Transverse colon (tissue), 4 donors: ENCODE data around the gene APOL5. TPM values are rescaled to one million over a fixed set of nuclear protein-coding genes. Genes with fewer than 3 reads are reported as not detected.
"Not testable (repeated sequence)": the region's sequence is repeated elsewhere in the genome, so short reads cannot be mapped to it uniquely, and the experiment has no call there.

Experiments used
- DNase-seq: peaks from one replicate; pipeline ENCODE4 v3.0.0-alpha.2; 2019
- H3K27ac ChIP-seq, 4 donors: fragments of 200-600 bp; sonication (generic); 2 replicates each; pipeline ENCODE4 v1.5.1; 2016 to 2018; ENCODE audit warnings: inconsistent platforms in 4 of 4
- H3K27me3 ChIP-seq: fragments of 200-600 bp; sonication (generic); 2 replicates; pipeline ENCODE4 v1.5.1; 2017; ENCODE audit warnings: inconsistent platforms
- H3K36me3 ChIP-seq, 4 donors: fragments of 200-600 bp; sonication (generic); 2 replicates each; pipeline ENCODE4 v1.5.1; 2017 to 2019; ENCODE audit warnings: inconsistent platforms in 4 of 4
- H3K4me1 ChIP-seq, 4 donors: fragments of 200-600 bp; sonication (generic); 2 replicates each; pipeline ENCODE4 v1.5.1; 2017 to 2020; ENCODE audit warnings: inconsistent platforms in 4 of 4
- H3K4me3 ChIP-seq, 4 donors: fragments of 200-600 bp; sonication (generic); 1 replicate in 1 of 4; 2 replicates in 3 of 4; pipeline versions ENCODE4 v1.5.1 to v1.6.1; 2017 to 2019; ENCODE audit warnings: inconsistent platforms in 4 of 4
- H3K9me3 ChIP-seq, 2 donors: fragments of 200-600 bp; sonication (generic); 2 replicates each; pipeline ENCODE4 v1.5.1; 2017 to 2019; ENCODE audit warnings: inconsistent platforms in 2 of 2
- CTCF ChIP-seq, 5 experiments: fragments of 200-600 bp in 3 of 5; fragments of 450-650 bp in 2 of 5; sonication (generic) in 3 of 5; IDR thresholded peaks; 1 replicate in 2 of 5; 2 replicates in 3 of 5; pipeline ENCODE4 v1.5.1; 2016 to 2017; ENCODE audit warnings: antibody characterized with exemption in 5 of 5, inconsistent platforms in 3 of 5, mild to moderate bottlenecking in 2 of 5, moderate library complexity in 1 of 5
- EP300 ChIP-seq: sonication (generic); formaldehyde crosslinking; IDR thresholded peaks from one replicate; pipeline ENCODE4 v1.6.1; 2017; ENCODE audit warnings: antibody characterized with exemption, low read depth
- POLR2A ChIP-seq: fragments of 450-650 bp; IDR thresholded peaks from one replicate; pipeline ENCODE4 v1.6.1; 2016; ENCODE audit warnings: antibody characterized with exemption, mild to moderate bottlenecking, moderate library complexity
- POLR2AphosphoS5 ChIP-seq, 3 donors: sonication (generic); formaldehyde crosslinking; IDR thresholded peaks; one replicate each; pipeline ENCODE4 v1.6.1; 2016; ENCODE audit warnings: antibody characterized with exemption in 3 of 3
- WGBS, 2 donors: methylation state at CpG; one replicate each; pipeline ENCODE4 v1.1.5; 2018; ENCODE audit warnings: low coverage in 1 of 2; 5-methylcytosine and 5-hydroxymethylcytosine counted together
- in situ Hi-C, 4 donors: fragments of 200-750 bp; cut with MboI; loops; one replicate each; pipeline versions ENCODE4 v1.15.0 to v1.15.1; 2017; ENCODE audit warnings: low sequenced_read_pairs in 3 of 4, low pct_ligation_motif_present in 1 of 4, low pct_unique_long_range_greater_than_20kb in 1 of 4
- intact Hi-C: fragments of 100-400 bp; cut with DNase I; formaldehyde crosslinking; loops from one replicate; pipeline ENCODE4 v1.15.1; 2023; ENCODE audit warnings: low total_unique reads
- total RNA-seq, 4 donors: library from RNA; depleted of rRNA; stranded (reverse); fragments of >200 nt; gene quantifications; one replicate each; pipeline ENCODE4 v1.1.0, GENCODE V29; 2016

APOL5 gene
- total RNA-seq, 4 donors from 2014 or later: not detected

- DNase-seq: no peak
- TF ChIP-seq CTCF (IDR thresholded peaks at IDR 0.05) (no peak), POLR2A (no peak), POLR2AphosphoS5 (IDR thresholded peaks at IDR 0.05) (no peak), EP300 (no peak)
- Histone ChIP-seq H3K27me3 (no peaks in the 10 kb centered on the region), H3K36me3 (no peaks in the 10 kb centered on the region), H3K9me3 (no peaks in the 10 kb centered on the region), H3K4me3 (no peak overlapping the region), H3K27ac (no peak overlapping the region), H3K4me1 (peaks cover 0 to 7% (median 3%) of the 10 kb centered on the region in 4 donors)
- in situ Hi-C loops (loop anchor here in 1 of 4 donors (25.0 kb wide), 1 partner anchor 322 kb away; the partner anchor contains the start of gene MCM5), intact Hi-C loops (no loop called here)
- WGBS, 2 donors: 81 to 82% methylated on average over 5 to 7 of the region's 7 CpGs
These were observed 16.8 kb downstream of the APOL5 start for GRCh38 chr22:35734517-35734827.

GRCh38 chr22:35735542-35735941 is 17.9 kb downstream of the APOL5 start:
- 79 to 90% methylated on average over 1 of the region's 1 CpG for WGBS, 2 donors
- in situ Hi-C loops: loop anchor here in 1 of 4 donors (25.0 kb wide), 1 partner anchor 323 kb away; the partner anchor contains the start of gene MCM5

GRCh38 chr22:35736166-35736565 is 18.5 kb downstream of the APOL5 start:
- 87 to 100% methylated on average over 1 to 5 of the region's 5 CpGs for WGBS, 2 donors
- Histone ChIP-seq H3K4me3 (no peak overlapping the region), H3K27ac (no peak overlapping the region), H3K27me3 (no peaks in the 10 kb centered on the region), H3K36me3 (no peaks in the 10 kb centered on the region), H3K9me3 (no peaks in the 10 kb centered on the region), H3K4me1 (peaks cover 0 to 7% (median 3%) of the 10 kb centered on the region in 4 donors)
- intact Hi-C loops (no loop called here), in situ Hi-C loops (loop anchor here in 1 of 4 donors (25.0 kb wide), 1 partner anchor 324 kb away; the partner anchor contains the start of gene MCM5)
- no peak for TF ChIP-seq EP300
- no peak for TF ChIP-seq POLR2A
- no peak for TF ChIP-seq CTCF (IDR thresholded peaks at IDR 0.05)
- TF ChIP-seq POLR2AphosphoS5 (IDR thresholded peaks at IDR 0.05): no peak
- no peak for DNase-seq

More at GRCh38 chr22:35735542-35735941, 17.9 kb downstream of the APOL5 start:
- H3K9me3 ChIP-seq: no peaks in the 10 kb centered on the region
- peaks cover 0 to 7% (median 3%) of the 10 kb centered on the region in 4 donors for H3K4me1 ChIP-seq
- no peak overlapping the region for H3K4me3 ChIP-seq
- no peak for DNase-seq
- intact Hi-C loops: no loop called here
- H3K27me3 ChIP-seq: no peaks in the 10 kb centered on the region
- no peaks in the 10 kb centered on the region for H3K36me3 ChIP-seq
- no peak overlapping the region for H3K27ac ChIP-seq
- TF ChIP-seq POLR2AphosphoS5 (IDR thresholded peaks at IDR 0.05) (no peak), EP300 (no peak), POLR2A (no peak), CTCF (IDR thresholded peaks at IDR 0.05) (no peak)

- Histone ChIP-seq H3K4me3 (no peak overlapping the region), H3K4me1 (peaks cover 0 to 7% (median 3%) of the 10 kb centered on the region in 4 donors), H3K27me3 (no peaks in the 10 kb centered on the region), H3K36me3 (no peaks in the 10 kb centered on the region), H3K27ac (no peak overlapping the region), H3K9me3 (no peaks in the 10 kb centered on the region)
- intact Hi-C loops (no loop called here), in situ Hi-C loops (loop anchor here in 1 of 4 donors (25.0 kb wide), 1 partner anchor 324 kb away; the partner anchor contains the start of gene MCM5)
- WGBS, 2 donors: 91 to 94% methylated on average over 7 to 12 of the region's 12 CpGs
- TF ChIP-seq POLR2AphosphoS5 (IDR thresholded peaks at IDR 0.05): no peak
- TF ChIP-seq CTCF (IDR thresholded peaks at IDR 0.05): no peak
- no peak for TF ChIP-seq EP300
- TF ChIP-seq POLR2A: no peak
- no peak for DNase-seq
These were observed 19.0 kb downstream of the APOL5 start for GRCh38 chr22:35736701-35737100.

GRCh38 chr22:35737886-35738285 is 20.2 kb downstream of the APOL5 start:
- DNase-seq, H3K9me3 ChIP-seq, H3K27me3 ChIP-seq, H3K4me1 ChIP-seq, H3K36me3 ChIP-seq, H3K4me3 ChIP-seq, intact Hi-C loops, H3K27ac ChIP-seq: not testable (repeated sequence)
- in situ Hi-C loops: loop anchor here in 1 of 4 donors (25.0 kb wide), 1 partner anchor 326 kb away; the partner anchor contains the start of gene MCM5
- 92% methylated on average over 6 of the region's 6 CpGs; no CpG with 5 or more reads in 1 of the 2 donors for WGBS, 2 donors
